Neural progenitor cell (in vitro differentiated cells): ENCODE data around the gene TMEM82. TPM values are rescaled to one million over a fixed set of nuclear protein-coding genes. Genes with fewer than 3 reads are reported as not detected.

Source experiments
- DNase-seq: peaks from one replicate; pipeline ENCODE4 v3.0.0-alpha.2; 2016; ENCODE audit warnings: low spot score
- H2AFZ ChIP-seq: fragments of 200-600 bp; sonication (generic); replicated peaks from 2 replicates; pipeline ENCODE4 v1.6.1; 2016; ENCODE audit warnings: antibody characterized with exemption
- H3F3A ChIP-seq: fragments of 200-600 bp; sonication (generic); 2 replicates; pipeline ENCODE4 v1.6.1; 2016; ENCODE audit warnings: antibody characterized with exemption, low read depth
- H3K27ac ChIP-seq: fragments of 200-600 bp; sonication (generic); 2 replicates; pipeline ENCODE4 v1.5.1; 2016; ENCODE audit warnings: mild to moderate bottlenecking
- H3K27me3 ChIP-seq: fragments of 200-600 bp; sonication (generic); 2 replicates; pipeline ENCODE4 v1.6.1; 2016; ENCODE audit warnings: mild to moderate bottlenecking, moderate library complexity
- H3K36me3 ChIP-seq: fragments of 200-600 bp; sonication (generic); 2 replicates; pipeline ENCODE4 v1.5.1; 2016
- H3K4me1 ChIP-seq: fragments of 200-600 bp; sonication (generic); 2 replicates; pipeline ENCODE4 v1.6.1; 2016; ENCODE audit warnings: mixed run types
- H3K4me2 ChIP-seq: fragments of 200-600 bp; sonication (generic); 2 replicates; pipeline ENCODE4 v1.6.1; 2016
- H3K4me3 ChIP-seq: fragments of 200-600 bp; sonication (generic); 2 replicates; pipeline ENCODE4 v1.5.1; 2016
- H3K79me2 ChIP-seq: fragments of 200-600 bp; sonication (generic); 2 replicates; pipeline ENCODE4 v1.6.1; 2016; ENCODE audit warnings: low read depth
- H3K9ac ChIP-seq: fragments of 200-600 bp; sonication (generic); 2 replicates; pipeline ENCODE4 v1.6.1; 2016
- H3K9me3 ChIP-seq: fragments of 200-600 bp; sonication (generic); 2 replicates; pipeline ENCODE4 v1.5.1; 2016; ENCODE audit warnings: low read depth
- H4K20me1 ChIP-seq: fragments of 200-600 bp; sonication (generic); 2 replicates; pipeline ENCODE4 v1.6.1; 2016; ENCODE audit warnings: low read depth
- H3K27ac Mint-ChIP-seq: 3 replicates; pipeline ENCODE4 v1.8.0; 2021; ENCODE audit warnings: mixed read lengths
- H3K27me3 Mint-ChIP-seq: 2 replicates; pipeline ENCODE4 v1.8.0; 2022; ENCODE audit warnings: low read depth, mild to moderate bottlenecking, inconsistent platforms, moderate library complexity, mixed read lengths; ENCODE audit not compliant: insufficient read depth
- H3K36me3 Mint-ChIP-seq: 3 replicates; pipeline ENCODE4 v1.8.0; 2021; ENCODE audit warnings: mixed read lengths
- H3K4me1 Mint-ChIP-seq: 3 replicates; pipeline ENCODE4 v1.8.0; 2021; ENCODE audit warnings: mixed read lengths
- H3K4me3 Mint-ChIP-seq: 3 replicates; pipeline ENCODE4 v1.8.0; 2021; ENCODE audit warnings: mild to moderate bottlenecking, moderate library complexity, mixed read lengths
- H3K9me3 Mint-ChIP-seq: 3 replicates; pipeline ENCODE4 v1.8.0; 2020; ENCODE audit warnings: mixed read lengths
- CTCF ChIP-seq: fragments of 200-600 bp; sonication (generic); IDR thresholded peaks from 2 replicates; pipeline ENCODE4 v1.5.1; 2017; ENCODE audit warnings: antibody characterized with exemption, mild to moderate bottlenecking
- EZH2 ChIP-seq: fragments of 200-600 bp; sonication (generic); IDR thresholded peaks from 2 replicates; pipeline ENCODE4 v1.6.1; 2017; ENCODE audit warnings: antibody characterized with exemption, mild to moderate bottlenecking, moderate library complexity
- EZH2phosphoT487 ChIP-seq: fragments of 200-600 bp; sonication (generic); IDR thresholded peaks from 2 replicates; pipeline ENCODE4 v1.6.1; 2017; ENCODE audit warnings: antibody characterized with exemption
- total RNA-seq: library from RNA; depleted of rRNA; stranded (reverse); fragments of >200 nt; gene quantifications from 2 replicates; pipeline ENCODE4 v1.2.3, GENCODE V29; 2015; ENCODE audit warnings: low replicate concordance

The TMEM82 gene
- total RNA-seq, 1 donor from 2014 or later = not detected

GRCh38 chr1:15718199-15718601 lies 24.1 kb upstream of the TMEM82 start:
- Mint-ChIP-seq H3K36me3 (peaks cover 17% of the 10 kb centered on the region), H3K9me3 (no peaks in the 10 kb centered on the region), H3K27ac (no peak overlapping the region), H3K27me3 (peaks cover 7% of the 10 kb centered on the region), H3K4me1 (peaks cover 4% of the 10 kb centered on the region), H3K4me3 (no peak overlapping the region)
- TF ChIP-seq EZH2 = no peak
- no peak for TF ChIP-seq EZH2phosphoT487
- no peak for TF ChIP-seq CTCF
- no peak overlapping the region for H3K9ac ChIP-seq
- H4K20me1 ChIP-seq = peaks cover 8% of the 10 kb centered on the region
- no peak overlapping the region for H2AFZ ChIP-seq
- no peak overlapping the region for H3K4me2 ChIP-seq
- H3K4me1 ChIP-seq = no peaks in the 10 kb centered on the region
- peaks cover 17% of the 10 kb centered on the region for H3K79me2 ChIP-seq
- no peak overlapping the region for H3K27ac ChIP-seq
- H3K27me3 ChIP-seq = no peaks in the 10 kb centered on the region
- no peak overlapping the region for H3K4me3 ChIP-seq
- peaks cover 2% of the 10 kb centered on the region for H3F3A ChIP-seq
- DNase-seq = no peak
- H3K9me3 ChIP-seq = no peaks in the 10 kb centered on the region
- H3K36me3 ChIP-seq = no peaks in the 10 kb centered on the region

- Histone ChIP-seq H3K9ac (no peak overlapping the region), H3K27me3 (no peaks in the 10 kb centered on the region), H3K4me1 (no peaks in the 10 kb centered on the region), H3F3A (no peaks in the 10 kb centered on the region), H3K4me3 (no peak overlapping the region), H4K20me1 (peaks cover under 1% of the 10 kb centered on the region), H3K9me3 (no peaks in the 10 kb centered on the region), H2AFZ (no peak overlapping the region), H3K36me3 (no peaks in the 10 kb centered on the region), H3K79me2 (peaks cover 6% of the 10 kb centered on the region), H3K4me2 (no peak overlapping the region), H3K27ac (no peak overlapping the region)
- no peaks in the 10 kb centered on the region for H3K9me3 Mint-ChIP-seq
- peaks cover 7% of the 10 kb centered on the region for H3K27me3 Mint-ChIP-seq
- peaks cover 17% of the 10 kb centered on the region for H3K36me3 Mint-ChIP-seq
- no peak overlapping the region for H3K27ac Mint-ChIP-seq
- H3K4me1 Mint-ChIP-seq = peaks cover under 1% of the 10 kb centered on the region
- DNase-seq = no peak
- no peak overlapping the region for H3K4me3 Mint-ChIP-seq
- TF ChIP-seq CTCF = no peak
- no peak for TF ChIP-seq EZH2
- TF ChIP-seq EZH2phosphoT487 = no peak
These were observed 22.7 kb upstream of the TMEM82 start for GRCh38 chr1:15719381-15720120.

GRCh38 chr1:15720861-15721260 lies 21.4 kb upstream of the TMEM82 start:
- H3K27me3 ChIP-seq = no peaks in the 10 kb centered on the region
- no peak overlapping the region for H3K4me2 ChIP-seq
- Mint-ChIP-seq H3K9me3 (no peaks in the 10 kb centered on the region), H3K4me1 (no peaks in the 10 kb centered on the region), H3K4me3 (no peak overlapping the region), H3K36me3 (peaks cover 19% of the 10 kb centered on the region), H3K27me3 (peaks cover 7% of the 10 kb centered on the region), H3K27ac (no peak overlapping the region)
- no peak overlapping the region for H3K9ac ChIP-seq
- H3F3A ChIP-seq = no peaks in the 10 kb centered on the region
- H2AFZ ChIP-seq = no peak overlapping the region
- no peaks in the 10 kb centered on the region for H3K79me2 ChIP-seq
- no peak overlapping the region for H3K27ac ChIP-seq
- no peaks in the 10 kb centered on the region for H3K36me3 ChIP-seq
- no peaks in the 10 kb centered on the region for H4K20me1 ChIP-seq
- no peak for DNase-seq
- H3K4me1 ChIP-seq = no peaks in the 10 kb centered on the region
- no peaks in the 10 kb centered on the region for H3K9me3 ChIP-seq
- TF ChIP-seq EZH2 (no peak), CTCF (no peak), EZH2phosphoT487 (no peak)
- no peak overlapping the region for H3K4me3 ChIP-seq
